Thoracic aorta (tissue), 2 donors: ENCODE results near the gene SHROOM4. TPM values are rescaled to one million over a fixed set of nuclear protein-coding genes. Genes with fewer than 3 reads are reported as not detected.

ENCODE experiments used
- ATAC-seq: fragments of 150-250 bp; one replicate; pipeline ENCODE4 v1.8.0; 2017; ENCODE audit warnings: low read depth; ENCODE audit not compliant: insufficient number of reproducible peaks, low FRiP score
- DNase-seq: peaks from one replicate; pipeline ENCODE4 v3.0.0-alpha.2; 2020; ENCODE audit warnings: low spot score
- H3K27ac ChIP-seq, 2 donors: fragments of 200-600 bp; sonication (generic); 1 replicate in 1 of 2; 2 replicates in 1 of 2; pipeline ENCODE4 v1.5.1; 2016; ENCODE audit warnings: mild to moderate bottlenecking in 2 of 2, moderate library complexity in 2 of 2
- H3K27me3 ChIP-seq: fragments of 200-600 bp; sonication (generic); replicated peaks from 2 replicates; pipeline ENCODE4 v1.6.0; 2016; ENCODE audit warnings: mild to moderate bottlenecking; ENCODE audit not compliant: insufficient read depth
- H3K36me3 ChIP-seq: fragments of 200-600 bp; sonication (generic); one replicate; pipeline ENCODE4 v1.5.1; 2016
- H3K4me1 ChIP-seq, 2 donors: fragments of 200-600 bp; sonication (generic); 1 replicate in 1 of 2; 2 replicates in 1 of 2; pipeline versions ENCODE4 v1.5.1 to v1.6.0; 2016; ENCODE audit warnings: low read depth in 2 of 2, mild to moderate bottlenecking in 1 of 2; ENCODE audit not compliant: control insufficient read depth in 1 of 2
- H3K4me3 ChIP-seq: fragments of 200-600 bp; sonication (generic); 2 replicates; pipeline ENCODE4 v1.5.1; 2016; ENCODE audit warnings: mild to moderate bottlenecking
- H3K9me3 ChIP-seq: fragments of 200-600 bp; sonication (generic); 2 replicates; pipeline ENCODE4 v1.5.1; 2016
- total RNA-seq, 2 donors: library from RNA; depleted of rRNA; stranded (reverse); fragments of >200 nt; gene quantifications; one replicate each; pipeline versions ENCODE4 v1.1.0 to v1.2.3, GENCODE V29; 2016
- TF ChIP-seq, protein P1 (sequence below): fragments of 200-600 bp; sonication (generic); IDR thresholded peaks from one replicate; pipeline ENCODE4 v1.5.1; 2019; ENCODE audit warnings: antibody characterized with exemption

Gene SHROOM4
- total RNA-seq, 2 donors from 2014 or later, result 16.0 to 24.2 TPM

DNA sequence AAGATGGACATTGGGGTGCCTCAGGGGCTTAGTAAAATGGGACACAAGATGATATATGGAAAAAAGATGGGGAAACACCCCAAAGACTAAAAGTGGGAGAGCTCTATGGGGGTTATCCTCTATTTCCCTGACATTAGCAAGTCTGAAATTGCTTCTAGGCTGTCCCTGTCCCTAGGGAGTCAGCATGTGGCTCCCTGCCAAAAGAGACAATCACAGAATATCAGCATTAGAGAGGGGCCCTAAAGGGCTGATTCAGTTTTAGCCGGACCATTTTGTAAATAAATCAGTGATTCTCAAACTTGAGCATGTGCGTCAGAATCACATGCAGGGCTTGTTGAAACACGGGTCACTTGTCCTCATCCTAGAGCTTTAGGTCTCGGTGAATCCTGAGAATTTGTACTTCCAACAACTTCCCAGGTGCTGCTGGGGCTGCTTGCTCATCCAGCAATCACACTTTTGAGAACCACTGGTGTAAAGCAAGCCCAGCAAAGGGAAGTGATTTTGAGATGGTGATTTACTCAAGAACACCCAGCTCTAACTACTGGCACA lies 178.1 kb downstream of the SHROOM4 start:
- TF ChIP-seq, protein P1, sequence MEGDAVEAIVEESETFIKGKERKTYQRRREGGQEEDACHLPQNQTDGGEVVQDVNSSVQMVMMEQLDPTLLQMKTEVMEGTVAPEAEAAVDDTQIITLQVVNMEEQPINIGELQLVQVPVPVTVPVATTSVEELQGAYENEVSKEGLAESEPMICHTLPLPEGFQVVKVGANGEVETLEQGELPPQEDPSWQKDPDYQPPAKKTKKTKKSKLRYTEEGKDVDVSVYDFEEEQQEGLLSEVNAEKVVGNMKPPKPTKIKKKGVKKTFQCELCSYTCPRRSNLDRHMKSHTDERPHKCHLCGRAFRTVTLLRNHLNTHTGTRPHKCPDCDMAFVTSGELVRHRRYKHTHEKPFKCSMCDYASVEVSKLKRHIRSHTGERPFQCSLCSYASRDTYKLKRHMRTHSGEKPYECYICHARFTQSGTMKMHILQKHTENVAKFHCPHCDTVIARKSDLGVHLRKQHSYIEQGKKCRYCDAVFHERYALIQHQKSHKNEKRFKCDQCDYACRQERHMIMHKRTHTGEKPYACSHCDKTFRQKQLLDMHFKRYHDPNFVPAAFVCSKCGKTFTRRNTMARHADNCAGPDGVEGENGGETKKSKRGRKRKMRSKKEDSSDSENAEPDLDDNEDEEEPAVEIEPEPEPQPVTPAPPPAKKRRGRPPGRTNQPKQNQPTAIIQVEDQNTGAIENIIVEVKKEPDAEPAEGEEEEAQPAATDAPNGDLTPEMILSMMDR, result no peak
- DNase-seq, result no peak
- no peaks in the 10 kb centered on the region for H3K36me3 ChIP-seq
- no peak overlapping the region for H3K4me3 ChIP-seq
- ATAC-seq, result no peak
- H3K9me3 ChIP-seq, result no peaks in the 10 kb centered on the region
- H3K4me1 ChIP-seq, result no peaks in the 10 kb centered on the region
- H3K27ac ChIP-seq, result no peak overlapping the region
- no peaks in the 10 kb centered on the region for H3K27me3 ChIP-seq

DNA sequence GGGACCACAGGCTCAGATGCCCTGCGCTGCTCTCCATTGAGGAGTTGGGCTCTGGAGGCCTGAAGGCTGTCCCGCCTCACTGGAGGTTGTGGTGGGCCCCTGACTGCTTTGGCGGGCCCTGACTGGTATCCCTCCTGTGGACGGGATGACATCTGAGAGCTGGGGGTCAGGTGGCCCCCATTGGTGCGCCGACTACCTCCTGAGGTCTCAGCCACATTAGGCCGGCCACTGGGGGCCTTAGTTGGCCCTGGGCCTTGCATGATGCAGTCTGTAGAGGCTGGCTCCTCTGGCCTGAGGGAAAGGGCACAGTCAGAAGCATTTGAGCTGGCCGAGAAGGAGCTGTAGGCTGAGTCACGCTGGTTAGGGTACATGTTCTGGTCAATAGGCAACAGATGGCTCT lies 178.8 kb downstream of the SHROOM4 start:
- no peaks in the 10 kb centered on the region for H3K36me3 ChIP-seq
- DNase-seq (no peak), ATAC-seq (no peak)
- TF ChIP-seq, protein P1, result no peak
- H3K27me3 ChIP-seq, result no peaks in the 10 kb centered on the region
- no peak overlapping the region for H3K27ac ChIP-seq
- H3K9me3 ChIP-seq, result no peaks in the 10 kb centered on the region
- no peak overlapping the region for H3K4me3 ChIP-seq
- no peaks in the 10 kb centered on the region for H3K4me1 ChIP-seq

DNA sequence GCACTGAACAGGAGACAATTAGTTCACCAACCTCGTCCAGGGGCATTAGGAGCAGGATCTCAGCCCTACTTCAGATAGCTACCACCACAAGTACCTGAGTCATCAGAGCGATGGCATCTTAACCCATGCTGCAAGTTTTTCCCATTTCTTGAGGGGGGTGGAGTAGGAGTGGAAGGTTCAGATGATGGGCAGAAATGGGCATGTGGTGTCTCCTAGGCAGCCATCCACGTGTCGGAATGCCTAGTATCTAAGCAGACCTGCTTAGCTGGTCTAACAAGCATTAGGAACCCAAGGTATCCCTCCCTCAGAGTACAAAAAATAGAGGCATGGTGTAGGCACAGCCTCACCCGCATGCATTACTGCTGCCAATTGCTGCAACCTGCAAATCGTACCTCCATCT lies 184.2 kb downstream of the SHROOM4 start:
- Histone ChIP-seq H3K4me1 (no peaks in the 10 kb centered on the region), H3K27ac (no peak overlapping the region), H3K36me3 (no peaks in the 10 kb centered on the region), H3K4me3 (no peak overlapping the region), H3K27me3 (no peaks in the 10 kb centered on the region), H3K9me3 (no peaks in the 10 kb centered on the region)
- ATAC-seq, result no peak
- TF ChIP-seq, protein P1, result no peak
- DNase-seq, result no peak

DNA sequence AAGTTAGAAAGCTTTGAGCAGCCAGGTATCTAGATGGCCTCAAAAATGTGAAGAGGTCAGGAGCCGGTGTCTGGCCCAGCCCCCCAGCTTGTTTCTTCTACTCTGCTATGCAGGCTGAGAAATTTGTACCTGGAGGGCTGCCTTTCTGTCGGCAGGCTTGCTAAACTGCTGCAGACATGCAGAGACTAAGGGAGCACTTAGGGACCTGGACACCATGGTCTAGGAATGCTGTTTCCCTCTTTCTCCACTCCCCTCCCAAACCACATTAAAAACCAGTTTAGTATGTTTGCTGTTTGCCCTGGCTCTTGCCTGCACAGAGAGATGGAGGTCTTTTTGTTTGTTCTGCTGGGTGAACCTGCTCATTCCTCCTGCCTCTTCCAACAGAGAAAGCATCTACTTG lies 186.3 kb downstream of the SHROOM4 start:
- no peak overlapping the region for H3K27ac ChIP-seq
- H3K9me3 ChIP-seq, result no peaks in the 10 kb centered on the region
- H3K4me1 ChIP-seq, result no peaks in the 10 kb centered on the region
- H3K4me3 ChIP-seq, result no peak overlapping the region
- DNase-seq, result no peak
- no peak for ATAC-seq
- no peaks in the 10 kb centered on the region for H3K27me3 ChIP-seq
- TF ChIP-seq, protein P1, result no peak
- H3K36me3 ChIP-seq, result no peaks in the 10 kb centered on the region

DNA sequence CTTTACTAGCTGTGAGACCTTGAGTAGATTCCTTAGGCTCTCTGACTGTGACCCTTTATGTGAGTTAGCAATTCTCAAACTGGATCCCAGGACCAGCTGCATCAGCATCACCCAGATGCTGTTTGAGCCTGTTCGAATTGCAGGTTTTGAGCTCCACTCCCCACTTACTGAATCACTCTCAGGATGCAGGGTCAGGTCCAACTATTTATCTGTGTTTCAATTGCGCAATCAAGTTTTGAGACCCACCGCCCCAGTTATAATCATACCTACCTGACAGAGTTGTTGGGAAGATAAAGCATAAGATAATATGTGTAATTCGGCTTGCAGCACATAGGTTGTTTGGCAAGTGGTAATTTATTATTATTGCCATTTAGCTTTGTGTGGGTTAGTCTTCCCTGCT lies 187.6 kb downstream of the SHROOM4 start:
- DNase-seq (no peak), ATAC-seq (no peak)
- Histone ChIP-seq H3K4me1 (no peaks in the 10 kb centered on the region), H3K27ac (no peak overlapping the region), H3K36me3 (no peaks in the 10 kb centered on the region), H3K9me3 (no peaks in the 10 kb centered on the region), H3K27me3 (no peaks in the 10 kb centered on the region), H3K4me3 (no peak overlapping the region)
- TF ChIP-seq, protein P1, result no peak
